ENCODE measurements around the gene CST3. TPM values are rescaled to one million over a fixed set of nuclear protein-coding genes. Genes with fewer than 3 reads are reported as not detected.
"Not testable (repeated sequence)": the region's sequence is repeated elsewhere in the genome, so short reads cannot be mapped to it uniquely, and the experiment has no call there.

CST3 gene
- total RNA-seq, 1 donor: 229 TPM

GRCh38 chr20:23663180-23663579, 25.4 kb upstream of the CST3 start:
- no peaks in the 10 kb centered on the region for H4K20me1 ChIP-seq (ENCODE audit: insufficient read depth, low read length)
- no peak overlapping the region for H3K27ac ChIP-seq (ENCODE audit: low read depth, low read length)
- DNase-seq (ENCODE audit: insufficient read length, low spot score, missing footprints): no peak
- no peaks in the 10 kb centered on the region for H3K4me1 ChIP-seq (ENCODE audit: insufficient read depth, low read length)
- peaks cover 4% of the 10 kb centered on the region for H3K27me3 ChIP-seq (ENCODE audit: insufficient read depth, low read length)
- TF ChIP-seq, protein P1, sequence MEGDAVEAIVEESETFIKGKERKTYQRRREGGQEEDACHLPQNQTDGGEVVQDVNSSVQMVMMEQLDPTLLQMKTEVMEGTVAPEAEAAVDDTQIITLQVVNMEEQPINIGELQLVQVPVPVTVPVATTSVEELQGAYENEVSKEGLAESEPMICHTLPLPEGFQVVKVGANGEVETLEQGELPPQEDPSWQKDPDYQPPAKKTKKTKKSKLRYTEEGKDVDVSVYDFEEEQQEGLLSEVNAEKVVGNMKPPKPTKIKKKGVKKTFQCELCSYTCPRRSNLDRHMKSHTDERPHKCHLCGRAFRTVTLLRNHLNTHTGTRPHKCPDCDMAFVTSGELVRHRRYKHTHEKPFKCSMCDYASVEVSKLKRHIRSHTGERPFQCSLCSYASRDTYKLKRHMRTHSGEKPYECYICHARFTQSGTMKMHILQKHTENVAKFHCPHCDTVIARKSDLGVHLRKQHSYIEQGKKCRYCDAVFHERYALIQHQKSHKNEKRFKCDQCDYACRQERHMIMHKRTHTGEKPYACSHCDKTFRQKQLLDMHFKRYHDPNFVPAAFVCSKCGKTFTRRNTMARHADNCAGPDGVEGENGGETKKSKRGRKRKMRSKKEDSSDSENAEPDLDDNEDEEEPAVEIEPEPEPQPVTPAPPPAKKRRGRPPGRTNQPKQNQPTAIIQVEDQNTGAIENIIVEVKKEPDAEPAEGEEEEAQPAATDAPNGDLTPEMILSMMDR (IDR thresholded peaks at IDR 0.05; ENCODE audit: extremely low read depth, low read depth, low read length): no peak
- no peak overlapping the region for H2AFZ ChIP-seq (ENCODE audit: low read length)
- H3K4me2 ChIP-seq (ENCODE audit: insufficient read depth, low read length): no peak overlapping the region
- no peaks in the 10 kb centered on the region for H3K9me3 ChIP-seq (ENCODE audit: low read depth, low read length)
- H3K4me3 ChIP-seq (ENCODE audit: insufficient read depth, low read length): no peak overlapping the region
- no peaks in the 10 kb centered on the region for H3K79me2 ChIP-seq (ENCODE audit: insufficient read depth, low read length)
- H3K36me3 ChIP-seq (ENCODE audit: insufficient read depth, low read length): no peaks in the 10 kb centered on the region

GRCh38 chr20:23662276-23662870, 24.6 kb upstream of the CST3 start:
- Histone ChIP-seq H3K36me3 (ENCODE audit: insufficient read depth, low read length) (no peaks in the 10 kb centered on the region), H3K27ac (ENCODE audit: low read depth, low read length) (no peak overlapping the region), H3K4me2 (ENCODE audit: insufficient read depth, low read length) (no peak overlapping the region), H3K4me1 (ENCODE audit: insufficient read depth, low read length) (no peaks in the 10 kb centered on the region), H3K4me3 (ENCODE audit: insufficient read depth, low read length) (no peak overlapping the region), H4K20me1 (ENCODE audit: insufficient read depth, low read length) (no peaks in the 10 kb centered on the region), H3K79me2 (ENCODE audit: insufficient read depth, low read length) (no peaks in the 10 kb centered on the region), H3K9me3 (ENCODE audit: low read depth, low read length) (no peaks in the 10 kb centered on the region), H3K27me3 (ENCODE audit: insufficient read depth, low read length) (peaks cover 4% of the 10 kb centered on the region), H2AFZ (ENCODE audit: low read length) (no peak overlapping the region)
- TF ChIP-seq, protein P1 (IDR thresholded peaks at IDR 0.05; ENCODE audit: extremely low read depth, low read depth, low read length): no peak
- no peak for DNase-seq (ENCODE audit: insufficient read length, low spot score, missing footprints)

- no peak for DNase-seq (ENCODE audit: insufficient read length, low spot score, missing footprints)
- no peaks in the 10 kb centered on the region for H3K9me3 ChIP-seq (ENCODE audit: low read depth, low read length)
- no peaks in the 10 kb centered on the region for H3K4me1 ChIP-seq (ENCODE audit: insufficient read depth, low read length)
- H3K27ac ChIP-seq (ENCODE audit: low read depth, low read length): no peak overlapping the region
- TF ChIP-seq, protein P1 (IDR thresholded peaks at IDR 0.05; ENCODE audit: extremely low read depth, low read depth, low read length): no peak
- no peak overlapping the region for H3K4me2 ChIP-seq (ENCODE audit: insufficient read depth, low read length)
- peaks cover 4% of the 10 kb centered on the region for H3K27me3 ChIP-seq (ENCODE audit: insufficient read depth, low read length)
- H3K4me3 ChIP-seq (ENCODE audit: insufficient read depth, low read length): no peak overlapping the region
- no peaks in the 10 kb centered on the region for H4K20me1 ChIP-seq (ENCODE audit: insufficient read depth, low read length)
- H2AFZ ChIP-seq (ENCODE audit: low read length): no peak overlapping the region
- H3K36me3 ChIP-seq (ENCODE audit: insufficient read depth, low read length): no peaks in the 10 kb centered on the region
- no peaks in the 10 kb centered on the region for H3K79me2 ChIP-seq (ENCODE audit: insufficient read depth, low read length)
These were observed 23.3 kb upstream of the CST3 start for GRCh38 chr20:23661002-23661429.

DNA sequence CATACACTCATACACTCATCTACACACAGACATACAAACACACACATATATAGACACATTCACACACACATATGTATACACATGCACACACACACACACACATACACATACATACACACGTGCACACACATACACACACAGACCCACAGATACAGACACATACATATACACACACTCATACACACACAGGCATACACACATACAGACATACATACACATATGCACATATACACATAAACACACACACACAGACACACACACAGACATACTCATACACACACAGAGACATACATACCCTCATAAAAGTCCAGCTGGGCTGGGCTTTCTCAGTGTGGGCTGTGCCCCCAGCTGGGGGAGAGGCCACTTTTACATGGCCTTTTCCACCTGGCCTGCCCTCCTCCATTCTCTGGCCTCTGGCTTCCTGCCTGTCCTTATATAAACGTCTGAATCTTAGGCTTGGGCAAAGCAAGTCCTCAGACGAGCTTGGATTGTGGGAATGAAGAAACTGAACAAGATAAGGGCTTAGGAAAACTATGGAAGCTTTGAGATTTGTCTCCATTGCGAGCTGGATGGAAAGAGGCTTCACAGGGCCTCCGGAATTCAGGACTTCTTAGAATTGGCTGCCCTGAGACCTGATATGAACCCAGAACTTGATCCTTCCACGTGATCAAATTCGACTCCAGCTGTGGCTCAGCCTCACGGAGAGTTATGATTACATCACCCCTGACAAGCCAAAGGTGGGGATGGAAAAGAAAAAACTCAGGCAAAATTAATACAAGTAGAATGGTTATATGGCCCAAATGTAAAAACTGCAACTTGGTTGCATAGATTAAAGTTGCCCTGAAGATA, 22.5 kb upstream of the CST3 start:
- H3K9me3 ChIP-seq (ENCODE audit: low read depth, low read length): no peaks in the 10 kb centered on the region
- no peaks in the 10 kb centered on the region for H3K79me2 ChIP-seq (ENCODE audit: insufficient read depth, low read length)
- TF ChIP-seq, protein P1 (IDR thresholded peaks at IDR 0.05; ENCODE audit: extremely low read depth, low read depth, low read length): no peak
- peaks cover 4% of the 10 kb centered on the region for H3K27me3 ChIP-seq (ENCODE audit: insufficient read depth, low read length)
- H2AFZ ChIP-seq (ENCODE audit: low read length): peak overlapping the region; percentile 60
- H3K36me3 ChIP-seq (ENCODE audit: insufficient read depth, low read length): no peaks in the 10 kb centered on the region
- no peak overlapping the region for H3K4me2 ChIP-seq (ENCODE audit: insufficient read depth, low read length)
- DNase-seq (ENCODE audit: insufficient read length, low spot score, missing footprints): peak; percentile 70
- H4K20me1 ChIP-seq (ENCODE audit: insufficient read depth, low read length): no peaks in the 10 kb centered on the region
- no peak overlapping the region for H3K4me3 ChIP-seq (ENCODE audit: insufficient read depth, low read length)
- no peak overlapping the region for H3K27ac ChIP-seq (ENCODE audit: low read depth, low read length)
- no peaks in the 10 kb centered on the region for H3K4me1 ChIP-seq (ENCODE audit: insufficient read depth, low read length)

DNA sequence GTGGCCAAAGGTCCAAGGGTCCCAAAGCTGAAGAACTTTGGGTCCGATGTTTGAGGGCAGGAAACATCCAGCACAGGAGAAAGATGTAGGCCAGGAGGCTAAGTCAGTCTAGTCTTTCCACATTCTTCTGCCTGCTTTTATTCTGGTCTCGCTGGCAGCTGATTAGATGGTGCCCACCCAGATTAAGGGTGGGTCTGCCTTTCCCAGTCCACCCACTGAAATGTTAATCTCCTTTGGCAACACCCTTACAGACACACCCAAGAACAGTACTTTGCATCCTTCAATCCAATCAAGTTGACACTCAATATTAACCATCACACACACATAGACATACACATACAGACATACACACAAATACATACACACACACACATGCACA, 21.8 kb upstream of the CST3 start:
- not testable (repeated sequence) for H3K79me2 ChIP-seq (ENCODE audit: insufficient read depth, low read length); H3K36me3 ChIP-seq (ENCODE audit: insufficient read depth, low read length); H3K4me2 ChIP-seq (ENCODE audit: insufficient read depth, low read length); H3K9me3 ChIP-seq (ENCODE audit: low read depth, low read length); DNase-seq (ENCODE audit: insufficient read length, low spot score, missing footprints); H3K27ac ChIP-seq (ENCODE audit: low read depth, low read length); H3K4me1 ChIP-seq (ENCODE audit: insufficient read depth, low read length); H2AFZ ChIP-seq (ENCODE audit: low read length); H4K20me1 ChIP-seq (ENCODE audit: insufficient read depth, low read length); H3K4me3 ChIP-seq (ENCODE audit: insufficient read depth, low read length); H3K27me3 ChIP-seq (ENCODE audit: insufficient read depth, low read length)
